ENCODE results near the gene ADAM33.

- TF ChIP-seq CTCF (conservative IDR thresholded peaks at IDR 0.05) = no peak
- no peak for TF ChIP-seq EZH2 (IDR thresholded peaks at IDR 0.05; ENCODE audit: low read depth)
These were observed 22.9 kb downstream of the ADAM33 start for GRCh38 chr20:3658716-3659491.
